RWPE1 (cell line): Measurements from ENCODE around the gene PRADC1.

Experiments used
- CTCF ChIA-PET: fragments of 350-600 bp; sonication (Branson Sonifier 250); formaldehyde crosslinking; extraction: SDS; loops from one replicate; lab custom pipeline; 2021; lab: Yijun Ruan, JAX
- POLR2A ChIA-PET: fragments of 400-600 bp; formaldehyde crosslinking; extraction: SDS; loops from one replicate; lab custom pipeline; 2020; ENCODE audit warnings: antibody characterized with exemption; ENCODE audit not compliant: low non-redundant PET; lab: Yijun Ruan, JAX
- DNase-seq: peaks from one replicate; pipeline ENCODE4 v3.0.0; 2012; ENCODE audit warnings: low spot score
- H3K27ac ChIP-seq: fragments of 450-650 bp; 2 replicates; pipeline ENCODE4 v1.5.1; 2017
- TF ChIP-seq, protein P1 (sequence below): fragments of 450-650 bp; conservative IDR thresholded peaks from 2 replicates; pipeline ENCODE4 v1.5.1; 2017; ENCODE audit warnings: low read depth, mild to moderate bottlenecking

Gene PRADC1

DNA sequence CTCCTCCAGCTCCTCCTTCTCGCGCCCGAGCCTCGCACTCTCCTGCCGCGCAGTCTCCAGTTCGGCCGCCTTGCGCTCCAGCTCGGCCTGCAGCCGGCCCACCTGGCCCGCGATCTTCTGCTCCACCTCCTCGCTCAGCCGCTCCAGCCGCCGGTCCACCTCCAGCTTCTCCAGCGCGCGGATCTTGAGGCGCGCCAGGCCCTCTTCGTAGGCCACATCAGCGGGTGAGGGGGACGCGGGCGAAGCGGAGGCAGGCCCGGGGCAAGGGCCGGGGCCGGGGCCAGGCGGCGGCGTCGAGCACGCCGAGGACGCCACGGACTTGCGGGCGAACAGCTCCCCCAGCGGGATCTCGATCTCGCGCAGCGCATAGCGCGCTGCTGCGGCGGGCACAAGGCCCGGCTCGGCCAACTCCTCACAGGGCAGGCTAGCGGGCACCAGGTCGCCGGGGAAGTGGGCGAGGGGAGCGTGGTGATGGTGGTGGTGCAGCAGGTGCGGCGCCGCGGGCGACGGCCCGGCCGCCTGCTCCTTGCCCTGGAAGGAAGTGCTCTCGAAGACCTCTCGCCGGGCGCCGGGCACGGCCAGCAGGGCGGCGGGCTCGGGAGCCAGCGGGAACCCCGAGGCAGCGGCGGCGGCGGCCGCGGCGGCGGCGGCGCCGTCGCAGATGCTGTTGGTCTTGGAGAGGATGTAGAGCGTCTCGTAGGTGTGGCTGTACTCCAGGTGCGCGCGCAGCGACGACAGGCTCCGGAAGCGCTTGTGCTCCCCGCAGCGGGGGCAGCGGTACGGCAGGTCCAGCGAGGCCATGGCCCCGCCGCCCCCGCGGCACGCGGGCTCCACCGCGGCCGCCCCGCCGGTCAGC, 36.0 kb upstream of the PRADC1 start:
- ChIA-PET POLR2A (interaction anchor here (0.6 to 0.9 kb wide), 2 partner anchors 35 to 130 kb away, joined by 3 to 6 read pairs; partner anchors contain the start of gene CCT7), CTCF (interaction anchor here (0.6 to 1.1 kb wide), 7 partner anchors 9 to 658 kb away, joined by 3 to 7 read pairs (median 4); partner anchors contain the start of gene PRADC1)
- TF ChIP-seq, protein P1, sequence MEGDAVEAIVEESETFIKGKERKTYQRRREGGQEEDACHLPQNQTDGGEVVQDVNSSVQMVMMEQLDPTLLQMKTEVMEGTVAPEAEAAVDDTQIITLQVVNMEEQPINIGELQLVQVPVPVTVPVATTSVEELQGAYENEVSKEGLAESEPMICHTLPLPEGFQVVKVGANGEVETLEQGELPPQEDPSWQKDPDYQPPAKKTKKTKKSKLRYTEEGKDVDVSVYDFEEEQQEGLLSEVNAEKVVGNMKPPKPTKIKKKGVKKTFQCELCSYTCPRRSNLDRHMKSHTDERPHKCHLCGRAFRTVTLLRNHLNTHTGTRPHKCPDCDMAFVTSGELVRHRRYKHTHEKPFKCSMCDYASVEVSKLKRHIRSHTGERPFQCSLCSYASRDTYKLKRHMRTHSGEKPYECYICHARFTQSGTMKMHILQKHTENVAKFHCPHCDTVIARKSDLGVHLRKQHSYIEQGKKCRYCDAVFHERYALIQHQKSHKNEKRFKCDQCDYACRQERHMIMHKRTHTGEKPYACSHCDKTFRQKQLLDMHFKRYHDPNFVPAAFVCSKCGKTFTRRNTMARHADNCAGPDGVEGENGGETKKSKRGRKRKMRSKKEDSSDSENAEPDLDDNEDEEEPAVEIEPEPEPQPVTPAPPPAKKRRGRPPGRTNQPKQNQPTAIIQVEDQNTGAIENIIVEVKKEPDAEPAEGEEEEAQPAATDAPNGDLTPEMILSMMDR: peak; percentile 3; the same call in 1 of the 2 replicates
- peak overlapping the region; percentile 27; the same call in 1 of the 2 replicates for H3K27ac ChIP-seq
- DNase-seq: peak; percentile 71

DNA sequence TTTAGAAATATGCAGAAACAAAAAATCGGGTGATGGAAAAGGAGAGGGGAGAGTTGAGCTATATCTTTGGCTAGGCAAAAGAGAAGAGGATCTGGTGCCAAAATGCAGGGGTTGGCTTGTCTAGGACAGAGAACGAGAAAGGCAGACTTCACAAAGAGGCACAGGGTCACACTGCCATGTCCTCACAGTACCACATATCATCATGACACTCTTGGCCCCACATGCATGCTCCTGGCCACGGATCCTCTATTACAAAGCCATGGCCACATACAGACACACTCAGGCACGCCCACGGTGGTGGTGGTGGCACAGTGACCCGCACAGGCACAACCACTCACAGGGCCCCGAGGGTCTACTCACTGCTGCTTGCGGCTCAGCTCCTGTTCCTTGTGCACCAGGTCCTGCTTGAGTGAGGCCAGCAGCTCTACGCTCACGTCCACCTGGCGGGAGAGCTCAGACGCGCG, 35.4 kb upstream of the PRADC1 start:
- no peak for DNase-seq
- ChIA-PET CTCF (interaction anchor here (0.6 to 1.1 kb wide), 8 partner anchors 8 to 659 kb away, joined by 3 to 7 read pairs (median 4); partner anchors contain the start of gene PRADC1), POLR2A (interaction anchor here (0.6 to 0.9 kb wide), 2 partner anchors 34 to 131 kb away, joined by 3 to 6 read pairs; partner anchors contain the start of gene CCT7)
- TF ChIP-seq, protein P1: no peak
- peak overlapping the region; percentile 27; the same call in 1 of the 2 replicates for H3K27ac ChIP-seq

DNA sequence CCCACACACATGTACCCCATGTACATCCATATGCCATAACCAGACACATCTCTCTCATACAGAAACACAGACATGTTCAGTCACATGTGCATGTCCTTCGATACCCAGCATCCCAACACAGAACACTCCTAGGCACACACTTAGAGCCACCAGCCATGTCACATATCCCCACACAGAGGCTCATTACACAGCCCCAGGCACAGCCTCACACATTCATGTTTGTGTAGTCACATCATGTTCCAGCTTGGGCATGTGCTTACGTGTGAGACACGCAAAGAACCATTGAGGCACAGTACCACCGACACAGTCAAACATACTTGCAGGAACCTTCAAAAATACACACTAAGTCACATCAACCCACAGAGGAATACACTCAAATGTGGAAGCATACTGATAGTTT, 34.0 kb upstream of the PRADC1 start:
- CTCF ChIA-PET: interaction anchor here (1.0 kb wide), 1 partner anchor 23 kb away, joined by 3 read pairs; no protein-coding TSS in a partner anchor
- TF ChIP-seq, protein P1: no peak
- DNase-seq: no peak
- POLR2A ChIA-PET: interaction anchor here (0.6 kb wide), 1 partner anchor 32 kb away, joined by 3 read pairs; no protein-coding TSS in a partner anchor
- H3K27ac ChIP-seq: no peak overlapping the region

DNA sequence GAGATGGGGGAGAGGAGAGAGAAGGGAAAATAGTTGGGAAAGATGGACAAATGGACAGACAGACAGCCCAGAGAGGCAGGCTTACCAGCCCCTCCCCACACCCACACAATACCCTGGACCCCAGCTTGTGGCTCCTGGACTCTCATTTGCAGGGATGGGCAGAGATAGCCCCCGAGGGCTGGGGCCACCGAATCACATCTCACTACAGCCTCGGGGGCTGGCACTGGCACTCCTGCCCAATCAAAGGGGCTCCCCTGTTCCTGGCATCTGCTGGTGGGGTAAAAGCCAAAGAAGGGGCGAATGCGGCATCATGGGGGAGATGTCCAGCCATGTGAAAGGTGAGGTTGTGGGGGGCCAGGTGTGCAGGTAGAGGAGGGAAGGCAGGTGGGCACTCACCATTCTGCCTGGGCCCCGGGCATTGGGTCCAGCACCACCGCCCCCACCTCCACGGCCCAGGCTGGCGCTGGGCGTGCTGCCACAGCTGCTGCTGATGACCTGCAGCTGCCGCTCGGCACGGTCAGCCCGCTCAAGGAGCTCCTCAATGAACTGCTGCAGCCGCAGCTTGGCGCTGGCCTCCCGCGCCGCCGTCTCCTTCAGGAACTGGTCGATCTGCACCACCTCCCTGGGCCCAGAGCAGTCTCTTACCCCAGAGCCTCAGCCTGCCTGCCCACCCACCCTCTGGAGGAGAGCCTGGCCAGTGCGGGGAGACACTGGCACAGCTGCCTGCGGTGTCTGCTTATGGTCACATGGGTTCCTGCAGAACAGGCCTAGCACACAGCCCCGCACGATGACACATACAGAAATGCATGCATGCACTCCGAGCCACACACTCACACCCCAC, 33.2 kb upstream of the PRADC1 start:
- ChIA-PET POLR2A (no interaction called here), CTCF (interaction anchor here (0.5 to 1.0 kb wide), 2 partner anchors 22 to 607 kb away, joined by 3 to 5 read pairs; no protein-coding TSS in a partner anchor)
- DNase-seq: no peak

DNA sequence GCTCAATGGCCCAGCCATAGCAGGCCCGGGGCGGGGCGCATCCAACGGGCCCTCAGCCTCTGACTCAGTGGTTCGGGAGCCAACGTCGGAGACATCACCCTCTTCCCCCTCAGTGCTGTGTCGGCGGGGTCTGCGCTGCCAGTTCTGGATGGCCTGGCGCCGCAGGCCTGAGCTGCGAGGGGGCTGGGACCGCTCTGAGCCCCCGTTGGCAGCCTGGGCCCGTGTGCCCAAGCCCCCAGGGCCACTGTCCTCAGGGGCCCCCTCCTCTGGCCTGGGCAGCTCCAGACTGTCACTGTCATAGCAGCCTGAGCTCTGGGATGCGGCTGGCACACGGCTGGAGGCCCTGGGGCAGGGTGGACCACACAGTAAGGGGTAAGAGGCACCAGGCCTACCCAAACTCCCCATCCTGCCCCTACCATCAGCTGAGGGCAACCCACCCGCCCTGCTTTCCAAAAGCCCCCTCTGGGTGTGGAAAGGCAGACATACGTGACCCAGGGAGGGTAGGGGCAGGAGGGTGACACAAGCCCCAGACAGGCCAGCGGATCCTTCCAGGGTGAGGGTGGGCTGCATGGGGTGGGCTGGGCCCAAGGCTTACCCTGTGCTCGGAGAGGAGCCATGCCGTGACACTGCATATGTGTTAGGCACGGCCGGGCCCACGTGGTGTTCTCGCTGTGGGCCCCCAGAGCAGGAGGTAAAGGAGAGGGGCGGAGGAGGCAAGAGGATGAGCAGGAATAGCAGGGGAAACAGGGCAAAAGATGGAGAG, 32.4 kb upstream of the PRADC1 start:
- TF ChIP-seq, protein P1: no peak
- DNase-seq: no peak
- CTCF ChIA-PET: interaction anchor here (0.5 kb wide), 1 partner anchor 606 kb away, joined by 5 read pairs; no protein-coding TSS in a partner anchor
- POLR2A ChIA-PET: no interaction called here
- H3K27ac ChIP-seq: no peak overlapping the region

More for the DNA sequence above, 33.2 kb upstream of the PRADC1 start:
- H3K27ac ChIP-seq: no peak overlapping the region
- TF ChIP-seq, protein P1: no peak
